K562 (cell line): ENCODE data around the gene CD101. TPM values are rescaled to one million over a fixed set of nuclear protein-coding genes. Genes with fewer than 3 reads are reported as not detected.

Experiments
- ARID1B ChIP-seq: fragments of 450-650 bp; IDR thresholded peaks from 2 replicates; pipeline ENCODE4 v1.6.1; 2016; ENCODE audit warnings: antibody characterized with exemption, mild to moderate bottlenecking, inconsistent platforms
- CCNT2 ChIP-seq: IDR thresholded peaks from 2 replicates; pipeline ENCODE4 v1.6.1; 2011; ENCODE audit warnings: borderline replicate concordance, low read depth, mild to moderate bottlenecking, moderate library complexity, mixed read lengths, low read length; ENCODE audit not compliant: insufficient read length; ENCODE audit errors: extremely low read depth
- E2F3 ChIP-seq: fragments of 250-450 bp; sonication (Bioruptor Pico); IDR thresholded peaks from 2 replicates; pipeline ENCODE4 v1.4.0; 2020; ENCODE audit warnings: mild to moderate bottlenecking
- ETS2 ChIP-seq: IDR thresholded peaks from 2 replicates; pipeline ENCODE4 v1.6.1; 2016; ENCODE audit warnings: borderline replicate concordance, missing genetic modification characterization, mild to moderate bottlenecking, moderate library complexity, missing compliant biosample characterization; ENCODE audit not compliant: poor library complexity, severe bottlenecking
- GABPA ChIP-seq: fragments of 200-800 bp; sonication (Bioruptor generic); conservative IDR thresholded peaks from 2 replicates; pipeline ENCODE4 v1.6.1; 2016; ENCODE audit warnings: low read depth, missing genetic modification characterization, missing compliant biosample characterization
- HNRNPL ChIP-seq: fragments of 200-400 bp; formaldehyde crosslinking; IDR thresholded peaks from 2 replicates; pipeline ENCODE4 v1.6.1; 2017; ENCODE audit warnings: low read depth, mild to moderate bottlenecking, low read length
- KDM1A ChIP-seq, 2 experiments: fragments of 450-650 bp; IDR thresholded peaks; 2 replicates each; pipeline ENCODE4 v1.6.1; 2016; ENCODE audit warnings: mild to moderate bottlenecking in 2 of 2
- MECOM ChIP-seq: fragments of 250-450 bp; sonication (Bioruptor Pico); IDR thresholded peaks from 2 replicates; pipeline ENCODE4 v1.8.0; 2022; ENCODE audit warnings: inconsistent platforms
- SMARCE1 ChIP-seq: fragments of 450-650 bp; IDR thresholded peaks from 2 replicates; pipeline ENCODE4 v1.7.1; 2016; ENCODE audit warnings: mild to moderate bottlenecking
- TEAD4 ChIP-seq, 2 experiments: sonication (generic) in 1 of 2; formaldehyde crosslinking in 1 of 2; IDR thresholded peaks; 2 replicates each; pipeline versions ENCODE4 v1.6.1 to v1.8.0; 2012 to 2022; ENCODE audit warnings: borderline replicate concordance in 1 of 2, inconsistent platforms in 1 of 2, low read length in 1 of 2, mild to moderate bottlenecking in 1 of 2, missing genetic modification reagents in 1 of 2
- ZMIZ1 ChIP-seq, 2 experiments: fragments of 150-350 bp in 1 of 2; IDR thresholded peaks; 2 replicates each; pipeline ENCODE4 v1.6.1; 2012 to 2016; ENCODE audit warnings: low read depth in 2 of 2, low read length in 2 of 2, mild to moderate bottlenecking in 1 of 2, moderate library complexity in 1 of 2
- ZNF23 ChIP-seq: fragments of 250-450 bp; sonication (Bioruptor Pico); IDR thresholded peaks from 2 replicates; pipeline ENCODE4 v1.4.0; 2020; ENCODE audit warnings: mild to moderate bottlenecking
- ZNF324 ChIP-seq: fragments of 250-450 bp; sonication (Bioruptor Pico); IDR thresholded peaks from 2 replicates; pipeline ENCODE4 v1.4.0; 2020; ENCODE audit warnings: mild to moderate bottlenecking
- ZNF518B ChIP-seq: fragments of 250-450 bp; sonication (Bioruptor Pico); IDR thresholded peaks from 2 replicates; pipeline ENCODE4 v1.5.0; 2021; ENCODE audit warnings: mild to moderate bottlenecking, moderate library complexity
- ZNF699 ChIP-seq: fragments of 250-450 bp; sonication (Bioruptor Pico); IDR thresholded peaks from 2 replicates; pipeline ENCODE4 v1.8.0; 2021; ENCODE audit warnings: mild to moderate bottlenecking, moderate library complexity; ENCODE audit not compliant: insufficient replicate concordance
- ZNF764 ChIP-seq: fragments of 250-450 bp; sonication (Bioruptor Pico); IDR thresholded peaks from 2 replicates; pipeline ENCODE4 v1.4.0; 2020; ENCODE audit warnings: low read depth, mild to moderate bottlenecking, moderate library complexity
- polyA plus RNA-seq, 8 experiments: library from polyadenylated mRNA; depleted of rRNA in 4 of 8; stranded (reverse) in 5 of 8; unstranded in 3 of 8; fragments of >200 nt; fragmentation: Nextera tagmentation in 2 of 8; fragmentation: Illumina TruSeq in 1 of 8; extraction: Ambion mirVana in 2 of 8; extraction: Trizol in 1 of 8; gene quantifications; 2 replicates each; pipeline versions ENCODE4 v1.2.1 to v1.2.3, GENCODE V29; 2011 to 2014; ENCODE audit warnings: inconsistent platforms in 1 of 8, missing spikeins in 1 of 8
- total RNA-seq, 7 experiments: library from RNA; depleted of rRNA in 6 of 7; stranded (reverse); fragments of >200 nt in 6 of 7; fragmentation: Illumina TruSeq in 2 of 7; extraction: Trizol in 2 of 7; gene quantifications; 2 replicates each; pipeline versions ENCODE4 v1.2.1 to v1.2.3, GENCODE V29; 2011 to 2021; ENCODE audit warnings: low replicate concordance in 1 of 7
- TF ChIP-seq, protein P1 (sequence below): sonication (generic); formaldehyde crosslinking; IDR thresholded peaks from 2 replicates; pipeline ENCODE4 v1.8.1; 2023; ENCODE audit warnings: mild to moderate bottlenecking, missing genetic modification reagents
- TF ChIP-seq, protein P2 (sequence below): sonication (generic); formaldehyde crosslinking; IDR thresholded peaks from 2 replicates; pipeline ENCODE4 v1.8.0; 2022; ENCODE audit warnings: missing genetic modification reagents, mild to moderate bottlenecking, borderline replicate concordance

CD101 gene
- total and polyA plus RNA-seq, 9 of the 15 experiments (the other 6 are each of a cell fraction or from before 2014, with no cell fraction given): 0.04 to 1.1 (median 0.20) TPM

GRCh38 chr1:117067533-117068370 is 66.2 kb downstream of the CD101 start (continued):
- TF ChIP-seq ZMIZ1 (IDR thresholded peaks at IDR 0.05; ENCODE audit: low read depth in 2 of 2, low read length in 2 of 2): no peak
- no peak for TF ChIP-seq ZNF699 (CRISPR knock-in tag)
- TF ChIP-seq ARID1B: no peak
- no peak for TF ChIP-seq GABPA
- no peak for TF ChIP-seq HNRNPL
- TF ChIP-seq, protein P1, sequence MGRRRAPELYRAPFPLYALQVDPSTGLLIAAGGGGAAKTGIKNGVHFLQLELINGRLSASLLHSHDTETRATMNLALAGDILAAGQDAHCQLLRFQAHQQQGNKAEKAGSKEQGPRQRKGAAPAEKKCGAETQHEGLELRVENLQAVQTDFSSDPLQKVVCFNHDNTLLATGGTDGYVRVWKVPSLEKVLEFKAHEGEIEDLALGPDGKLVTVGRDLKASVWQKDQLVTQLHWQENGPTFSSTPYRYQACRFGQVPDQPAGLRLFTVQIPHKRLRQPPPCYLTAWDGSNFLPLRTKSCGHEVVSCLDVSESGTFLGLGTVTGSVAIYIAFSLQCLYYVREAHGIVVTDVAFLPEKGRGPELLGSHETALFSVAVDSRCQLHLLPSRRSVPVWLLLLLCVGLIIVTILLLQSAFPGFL (CRISPR knock-in tag): no peak
- no peak for TF ChIP-seq CCNT2
- TF ChIP-seq SMARCE1: no peak
- TF ChIP-seq ZNF23: no peak
- no peak for TF ChIP-seq ETS2 (tag)
- no peak for TF ChIP-seq ZNF324 (CRISPR knock-in tag)
- no peak for TF ChIP-seq ZNF518B
- no peak for TF ChIP-seq KDM1A (IDR thresholded peaks at IDR 0.05)
- no peak for TF ChIP-seq E2F3 (CRISPR knock-in tag)
- no peak for TF ChIP-seq TEAD4 (IDR thresholded peaks at IDR 0.05; ENCODE audit: low read length)
- no peak for TF ChIP-seq TEAD4 (CRISPR knock-in tag; IDR thresholded peaks at IDR 0.05; ENCODE audit: borderline replicate concordance)
- no peak for TF ChIP-seq ZNF764 (CRISPR knock-in tag)
- TF ChIP-seq, protein P2, sequence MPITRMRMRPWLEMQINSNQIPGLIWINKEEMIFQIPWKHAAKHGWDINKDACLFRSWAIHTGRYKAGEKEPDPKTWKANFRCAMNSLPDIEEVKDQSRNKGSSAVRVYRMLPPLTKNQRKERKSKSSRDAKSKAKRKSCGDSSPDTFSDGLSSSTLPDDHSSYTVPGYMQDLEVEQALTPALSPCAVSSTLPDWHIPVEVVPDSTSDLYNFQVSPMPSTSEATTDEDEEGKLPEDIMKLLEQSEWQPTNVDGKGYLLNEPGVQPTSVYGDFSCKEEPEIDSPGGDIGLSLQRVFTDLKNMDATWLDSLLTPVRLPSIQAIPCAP (CRISPR knock-in tag): no peak
- no peak for TF ChIP-seq MECOM (CRISPR knock-in tag)
